ENCODE measurements around the gene CPSF7. TPM values are rescaled to one million over a fixed set of nuclear protein-coding genes. Genes with fewer than 3 reads are reported as not detected.
"Not testable (repeated sequence)": the region's sequence is repeated elsewhere in the genome, so short reads cannot be mapped to it uniquely, and the experiment has no call there.

The CPSF7 gene
- total RNA-seq, 5 donors from 2014 or later (not counting 1 experiment from before 2014, with no cell fraction given): 104 to 144 (median 117) TPM

- H3K36me3 Mint-ChIP-seq: peaks cover 28% of the 10 kb centered on the region
- CTCF ChIA-PET: no interaction called here
- no peak overlapping the region for H3K27ac ChIP-seq (ENCODE audit: low read length)
These were observed 44.4 kb upstream of the CPSF7 start for GRCh38 chr11:61474013-61474643.

GRCh38 chr11:61473370-61474012 lies 43.7 kb upstream of the CPSF7 start:
- Mint-ChIP-seq H3K27me3 (no peaks in the 10 kb centered on the region), H3K36me3 (peaks cover 32% of the 10 kb centered on the region), H3K4me1 (peaks cover 5 to 7% (median 7%) of the 10 kb centered on the region in 3 donors), H3K9me3 (no peaks in the 10 kb centered on the region), H3K4me3 (no peak overlapping the region), H3K27ac (no peak overlapping the region)
- H3K36me3 ChIP-seq (ENCODE audit: control insufficient read depth in 2 of 2, extremely low read depth in 1 of 2, insufficient read depth in 1 of 2, low read length in 1 of 2): peaks cover 3 to 18% of the 10 kb centered on the region in 2 donors
- DNase-seq (no peak), ATAC-seq (replicated peaks in 1 of 4) (no peak)
- H3K9me3 ChIP-seq: no peaks in the 10 kb centered on the region
- H3K27me3 ChIP-seq (replicated peaks in 1 of 2; ENCODE audit: control insufficient read depth in 2 of 2, extremely low read depth in 1 of 2, insufficient read depth in 2 of 2, low read length in 1 of 2): peaks cover 0 to 11% of the 10 kb centered on the region in 2 experiments
- ChIA-PET POLR2A (no interaction called here), CTCF (no interaction called here)
- 92% methylated on average over 2 of the region's 3 CpGs for WGBS (ENCODE audit: insufficient coverage)
- peaks cover 0 to 9% of the 10 kb centered on the region in 2 experiments for H3K4me1 ChIP-seq (ENCODE audit: control insufficient read depth in 1 of 2, extremely low read depth in 1 of 2, insufficient read depth in 2 of 2, low read length in 2 of 2)
- no peak overlapping the region for H3K4me3 ChIP-seq (ENCODE audit: control insufficient read depth in 1 of 2, extremely low read depth in 1 of 2, low read length in 1 of 2)
- H3K27ac ChIP-seq (ENCODE audit: low read length): no peak overlapping the region

More at GRCh38 chr11:61474013-61474643, 44.4 kb upstream of the CPSF7 start:
- no peak overlapping the region for H3K27ac Mint-ChIP-seq
- H3K27me3 Mint-ChIP-seq: no peaks in the 10 kb centered on the region
- peaks cover 5 to 7% (median 7%) of the 10 kb centered on the region in 3 donors for H3K4me1 Mint-ChIP-seq
- ATAC-seq (replicated peaks in 1 of 4): no peak
- DNase-seq: no peak
- H3K9me3 ChIP-seq: no peaks in the 10 kb centered on the region
- no peak overlapping the region for H3K4me3 ChIP-seq (ENCODE audit: control insufficient read depth in 1 of 2, extremely low read depth in 1 of 2, low read length in 1 of 2)
- 88% methylated on average over 3 of the region's 6 CpGs for WGBS (ENCODE audit: insufficient coverage)
- no peak overlapping the region for H3K4me3 Mint-ChIP-seq
- peaks cover 0 to 16% of the 10 kb centered on the region in 2 experiments for H3K27me3 ChIP-seq (replicated peaks in 1 of 2; ENCODE audit: control insufficient read depth in 2 of 2, extremely low read depth in 1 of 2, insufficient read depth in 2 of 2, low read length in 1 of 2)
- H3K36me3 ChIP-seq (ENCODE audit: control insufficient read depth in 2 of 2, extremely low read depth in 1 of 2, insufficient read depth in 1 of 2, low read length in 1 of 2): peaks cover 3 to 16% of the 10 kb centered on the region in 2 donors
- no peaks in the 10 kb centered on the region for H3K9me3 Mint-ChIP-seq
- POLR2A ChIA-PET: no interaction called here
- H3K4me1 ChIP-seq (ENCODE audit: control insufficient read depth in 1 of 2, extremely low read depth in 1 of 2, insufficient read depth in 2 of 2, low read length in 2 of 2): peaks cover 0 to 9% of the 10 kb centered on the region in 2 experiments

- WGBS (ENCODE audit: insufficient coverage): 100% methylated on average over 2 of the region's 5 CpGs
These were observed 43.1 kb upstream of the CPSF7 start for GRCh38 chr11:61472868-61473267.

GRCh38 chr11:61472282-61472681 lies 42.5 kb upstream of the CPSF7 start:
- no peak for ATAC-seq (replicated peaks in 1 of 4)
- no peaks in the 10 kb centered on the region for H3K27me3 Mint-ChIP-seq
- no peaks in the 10 kb centered on the region for H3K27me3 ChIP-seq (replicated peaks in 1 of 2; ENCODE audit: control insufficient read depth in 2 of 2, extremely low read depth in 1 of 2, insufficient read depth in 2 of 2, low read length in 1 of 2)
- no peaks in the 10 kb centered on the region for H3K9me3 ChIP-seq
- no peaks in the 10 kb centered on the region for H3K4me1 Mint-ChIP-seq
- H3K27ac ChIP-seq (ENCODE audit: low read length): no peak overlapping the region
- peak overlapping the region; percentile 11 to 64 for H3K27ac Mint-ChIP-seq
- ChIA-PET POLR2A (interaction anchor here in 1 of 2 donors (0.7 kb wide), 1 partner anchor 76 kb away, joined by 10 read pairs; no protein-coding TSS in a partner anchor), CTCF (interaction anchor here in 1 of 2 donors (0.7 kb wide), 2 partner anchors 44 to 392 kb away, joined by 5 to 8 read pairs; no protein-coding TSS in a partner anchor)
- no peaks in the 10 kb centered on the region for H3K4me1 ChIP-seq (ENCODE audit: control insufficient read depth in 1 of 2, extremely low read depth in 1 of 2, insufficient read depth in 2 of 2, low read length in 2 of 2)
- no peaks in the 10 kb centered on the region for H3K9me3 Mint-ChIP-seq
- peaks cover 43% of the 10 kb centered on the region for H3K36me3 Mint-ChIP-seq
- H3K4me3 ChIP-seq (ENCODE audit: control insufficient read depth in 1 of 2, extremely low read depth in 1 of 2, low read length in 1 of 2): no peak overlapping the region
- peaks cover 3 to 23% of the 10 kb centered on the region in 2 donors for H3K36me3 ChIP-seq (ENCODE audit: control insufficient read depth in 2 of 2, extremely low read depth in 1 of 2, insufficient read depth in 1 of 2, low read length in 1 of 2)
- H3K4me3 Mint-ChIP-seq: no peak overlapping the region
- no peak for DNase-seq
- WGBS (ENCODE audit: insufficient coverage): no CpG with 5 or more reads among the region's 5 CpGs

More at GRCh38 chr11:61472868-61473267, 43.1 kb upstream of the CPSF7 start:
- Histone ChIP-seq H3K36me3 (ENCODE audit: control insufficient read depth in 2 of 2, extremely low read depth in 1 of 2, insufficient read depth in 1 of 2, low read length in 1 of 2) (peaks cover 3 to 23% of the 10 kb centered on the region in 2 donors), H3K27me3 (replicated peaks in 1 of 2; ENCODE audit: control insufficient read depth in 2 of 2, extremely low read depth in 1 of 2, insufficient read depth in 2 of 2, low read length in 1 of 2) (peaks cover 0 to 4% of the 10 kb centered on the region in 2 experiments), H3K9me3 (no peaks in the 10 kb centered on the region), H3K4me3 (ENCODE audit: control insufficient read depth in 1 of 2, extremely low read depth in 1 of 2, low read length in 1 of 2) (no peak overlapping the region), H3K4me1 (ENCODE audit: control insufficient read depth in 1 of 2, extremely low read depth in 1 of 2, insufficient read depth in 2 of 2, low read length in 2 of 2) (peaks cover 0 to 5% of the 10 kb centered on the region in 2 experiments), H3K27ac (ENCODE audit: low read length) (no peak overlapping the region)
- Mint-ChIP-seq H3K36me3 (peaks cover 38% of the 10 kb centered on the region), H3K27ac (peak overlapping the region in 1 of 2 donors; percentile 44), H3K9me3 (no peaks in the 10 kb centered on the region), H3K4me3 (no peak overlapping the region), H3K27me3 (no peaks in the 10 kb centered on the region), H3K4me1 (peaks cover 1 to 2% (median 2%) of the 10 kb centered on the region in 3 donors)
- POLR2A ChIA-PET: interaction anchor here in 1 of 2 donors (0.7 kb wide), 1 partner anchor 76 kb away, joined by 10 read pairs; no protein-coding TSS in a partner anchor
- CTCF ChIA-PET: no interaction called here
- DNase-seq (no peak), ATAC-seq (replicated peaks in 1 of 4) (no peak)

- WGBS (ENCODE audit: insufficient coverage): 90% methylated on average over 3 of the region's 7 CpGs
- Mint-ChIP-seq H3K36me3 (peaks cover 43% of the 10 kb centered on the region), H3K27me3 (no peaks in the 10 kb centered on the region), H3K27ac (no peak overlapping the region), H3K4me3 (no peak overlapping the region), H3K4me1 (no peaks in the 10 kb centered on the region), H3K9me3 (no peaks in the 10 kb centered on the region)
- no peaks in the 10 kb centered on the region for H3K27me3 ChIP-seq (replicated peaks in 1 of 2; ENCODE audit: control insufficient read depth in 2 of 2, extremely low read depth in 1 of 2, insufficient read depth in 2 of 2, low read length in 1 of 2)
- H3K4me1 ChIP-seq (ENCODE audit: control insufficient read depth in 1 of 2, extremely low read depth in 1 of 2, insufficient read depth in 2 of 2, low read length in 2 of 2): no peaks in the 10 kb centered on the region
- CTCF ChIA-PET: no interaction called here
- DNase-seq: no peak
- peaks cover 3 to 23% of the 10 kb centered on the region in 2 donors for H3K36me3 ChIP-seq (ENCODE audit: control insufficient read depth in 2 of 2, extremely low read depth in 1 of 2, insufficient read depth in 1 of 2, low read length in 1 of 2)
- no peak overlapping the region for H3K27ac ChIP-seq (ENCODE audit: low read length)
- H3K9me3 ChIP-seq: no peaks in the 10 kb centered on the region
- POLR2A ChIA-PET: no interaction called here
- no peak overlapping the region for H3K4me3 ChIP-seq (ENCODE audit: control insufficient read depth in 1 of 2, extremely low read depth in 1 of 2, low read length in 1 of 2)
- no peak for ATAC-seq (replicated peaks in 1 of 4)
These were observed 38.2 kb upstream of the CPSF7 start for GRCh38 chr11:61468002-61468401.

- WGBS (ENCODE audit: insufficient coverage): 100% methylated on average over 1 of the region's 6 CpGs
These were observed 37.8 kb upstream of the CPSF7 start for GRCh38 chr11:61467602-61468001.

More at GRCh38 chr11:61467602-61468001, 37.8 kb upstream of the CPSF7 start:
- H3K4me1 Mint-ChIP-seq; H3K27me3 Mint-ChIP-seq; H3K4me1 ChIP-seq (ENCODE audit: control insufficient read depth in 1 of 2, extremely low read depth in 1 of 2, insufficient read depth in 2 of 2, low read length in 2 of 2); H3K4me3 Mint-ChIP-seq; H3K27ac ChIP-seq (ENCODE audit: low read length); ATAC-seq (replicated peaks in 1 of 4); H3K4me3 ChIP-seq (ENCODE audit: control insufficient read depth in 1 of 2, extremely low read depth in 1 of 2, low read length in 1 of 2); H3K9me3 ChIP-seq; DNase-seq; CTCF ChIA-PET; POLR2A ChIA-PET; H3K27me3 ChIP-seq (replicated peaks in 1 of 2; ENCODE audit: control insufficient read depth in 2 of 2, extremely low read depth in 1 of 2, insufficient read depth in 2 of 2, low read length in 1 of 2); H3K27ac Mint-ChIP-seq; H3K9me3 Mint-ChIP-seq: not testable (repeated sequence)
- peaks cover 3 to 23% of the 10 kb centered on the region in 2 donors for H3K36me3 ChIP-seq (ENCODE audit: control insufficient read depth in 2 of 2, extremely low read depth in 1 of 2, insufficient read depth in 1 of 2, low read length in 1 of 2)
- peaks cover 39% of the 10 kb centered on the region for H3K36me3 Mint-ChIP-seq

Data from T-cell (primary cell).